Mesenchymal stem cell (in vitro differentiated cells and primary cell): ENCODE measurements around the gene SLC6A4.

ENCODE experiments used
- DNase-seq: peaks from one replicate; pipeline ENCODE4 v3.0.0-alpha.2; 2013
- H2AFZ ChIP-seq: one replicate; pipeline ENCODE4 v1.6.1; 2013; ENCODE audit warnings: low read depth, mild to moderate bottlenecking, control low read depth, inconsistent platforms, low read length, moderate library complexity
- H2AK5ac ChIP-seq: 2 replicates; pipeline ENCODE4 v1.6.1; 2013; ENCODE audit warnings: low read length, moderate library complexity, mild to moderate bottlenecking, inconsistent platforms; ENCODE audit not compliant: severe bottlenecking
- H2BK120ac ChIP-seq: one replicate; pipeline ENCODE4 v1.6.1; 2013; ENCODE audit warnings: low read depth, mild to moderate bottlenecking, inconsistent platforms, low read length, moderate library complexity
- H2BK12ac ChIP-seq, 2 experiments: one replicate each; pipeline ENCODE4 v1.6.1; 2013; ENCODE audit warnings: inconsistent platforms in 2 of 2, low read length in 2 of 2, mild to moderate bottlenecking in 2 of 2, moderate library complexity in 2 of 2, control low read depth in 1 of 2
- H2BK15ac ChIP-seq: one replicate; pipeline ENCODE4 v1.6.1; 2013; ENCODE audit warnings: mild to moderate bottlenecking, low read depth, inconsistent platforms; ENCODE audit not compliant: poor library complexity, severe bottlenecking
- H2BK5ac ChIP-seq: 2 replicates; pipeline ENCODE4 v1.6.1; 2013; ENCODE audit warnings: low read depth, mild to moderate bottlenecking, low read length, control low read depth, inconsistent platforms; ENCODE audit not compliant: poor library complexity, severe bottlenecking
- H3K14ac ChIP-seq, 2 experiments: one replicate each; pipeline ENCODE4 v1.6.1; 2013; ENCODE audit warnings: inconsistent platforms in 2 of 2, low read length in 2 of 2, control low read depth in 1 of 2, mild to moderate bottlenecking in 1 of 2, moderate library complexity in 1 of 2
- H3K18ac ChIP-seq, 2 experiments: one replicate each; pipeline ENCODE4 v1.6.1; 2013; ENCODE audit warnings: inconsistent platforms in 2 of 2, low read length in 2 of 2, control low read depth in 1 of 2, low read depth in 1 of 2, mild to moderate bottlenecking in 1 of 2
- H3K23ac ChIP-seq, 2 experiments: one replicate each; pipeline ENCODE4 v1.6.1; 2013; ENCODE audit warnings: inconsistent platforms in 2 of 2, low read length in 2 of 2, mild to moderate bottlenecking in 2 of 2, moderate library complexity in 2 of 2, control low read depth in 1 of 2
- H3K27ac ChIP-seq: 2 replicates; pipeline ENCODE4 v1.5.1; 2013; ENCODE audit warnings: mild to moderate bottlenecking, moderate library complexity, low read length, control low read depth, inconsistent platforms; ENCODE audit not compliant: poor library complexity, severe bottlenecking
- H3K27me3 ChIP-seq, 2 experiments: 2 replicates each; pipeline versions ENCODE4 v1.6.1 to v1.7.0; 2013; ENCODE audit warnings: low read length in 2 of 2, mild to moderate bottlenecking in 2 of 2, moderate library complexity in 2 of 2, control low read depth in 1 of 2, inconsistent platforms in 1 of 2; ENCODE audit not compliant: control insufficient read depth in 1 of 2, insufficient read depth in 1 of 2
- H3K36me3 ChIP-seq, 2 experiments: 2 replicates each; pipeline versions ENCODE4 v1.6.1 to v1.7.0; 2013; ENCODE audit warnings: low read length in 2 of 2, control low read depth in 1 of 2, inconsistent platforms in 1 of 2, low read depth in 1 of 2, mild to moderate bottlenecking in 1 of 2; ENCODE audit not compliant: insufficient read depth in 2 of 2, control insufficient read depth in 1 of 2
- H3K4ac ChIP-seq, 2 experiments: one replicate each; pipeline ENCODE4 v1.6.1; 2013; ENCODE audit warnings: inconsistent platforms in 2 of 2, low read length in 2 of 2, mild to moderate bottlenecking in 2 of 2, moderate library complexity in 2 of 2, control low read depth in 1 of 2, low read depth in 1 of 2
- H3K4me1 ChIP-seq: 2 replicates; pipeline ENCODE4 v1.6.1; 2013; ENCODE audit warnings: low read depth, low read length, control low read depth; ENCODE audit not compliant: control insufficient read depth, insufficient read depth
- H3K4me2 ChIP-seq: 2 replicates; pipeline ENCODE4 v1.6.1; 2013; ENCODE audit warnings: low read length, mild to moderate bottlenecking, inconsistent platforms; ENCODE audit not compliant: poor library complexity, severe bottlenecking
- H3K4me3 ChIP-seq, 2 experiments: 2 replicates each; pipeline versions ENCODE4 v1.5.1 to v1.7.0; 2013; ENCODE audit warnings: low read length in 2 of 2, mild to moderate bottlenecking in 2 of 2, control low read depth in 1 of 2, low read depth in 1 of 2; ENCODE audit not compliant: insufficient read depth in 1 of 2
- H3K79me1 ChIP-seq: replicated peaks from 2 replicates; pipeline ENCODE4 v1.6.1; 2013; ENCODE audit warnings: mild to moderate bottlenecking, control low read depth, low read length, inconsistent platforms; ENCODE audit not compliant: poor library complexity, severe bottlenecking
- H3K9ac ChIP-seq: 2 replicates; pipeline ENCODE4 v1.7.0; 2013; ENCODE audit warnings: mild to moderate bottlenecking, low read length, moderate library complexity
- H3K9me3 ChIP-seq: 2 replicates; pipeline ENCODE4 v1.7.0; 2013; ENCODE audit warnings: mild to moderate bottlenecking, low read length; ENCODE audit not compliant: control insufficient read depth
- H4K8ac ChIP-seq: one replicate; pipeline ENCODE4 v1.6.1; 2013; ENCODE audit warnings: inconsistent platforms, mild to moderate bottlenecking, low read length, moderate library complexity
- H4K91ac ChIP-seq: one replicate; pipeline ENCODE4 v1.6.1; 2013; ENCODE audit warnings: mild to moderate bottlenecking, low read length, inconsistent platforms
- WGBS: methylation state at CpG from one replicate; pipeline ENCODE4 v1.1.7; 2013; ENCODE audit warnings: mixed read lengths; 5-methylcytosine and 5-hydroxymethylcytosine counted together

Gene SLC6A4

GRCh38 chr17:30155389-30155788 lies 80.1 kb downstream of the SLC6A4 start:
- Histone ChIP-seq H3K4ac (no peak overlapping the region), H4K8ac (no peak overlapping the region), H3K18ac (no peak overlapping the region), H2BK120ac (no peak overlapping the region), H3K27ac (no peak overlapping the region), H3K23ac (no peak overlapping the region), H2BK15ac (no peak overlapping the region), H3K4me1 (no peaks in the 10 kb centered on the region), H3K9me3 (peaks cover 3% of the 10 kb centered on the region), H3K4me2 (no peak overlapping the region), H2AK5ac (no peak overlapping the region), H2AFZ (no peak overlapping the region), H3K79me1 (peaks cover 4% of the 10 kb centered on the region), H2BK5ac (no peak overlapping the region), H4K91ac (no peak overlapping the region), H2BK12ac (no peak overlapping the region), H3K36me3 (peaks cover 6 to 57% of the 10 kb centered on the region in 2 experiments), H3K14ac (no peak overlapping the region), H3K9ac (no peak overlapping the region), H3K27me3 (no peaks in the 10 kb centered on the region), H3K4me3 (no peak overlapping the region)
- DNase-seq, result no peak
- 92% methylated on average over 2 of the region's 2 CpGs for WGBS

- Histone ChIP-seq H3K4me3 (no peak overlapping the region), H3K4me1 (no peaks in the 10 kb centered on the region), H2AK5ac (no peak overlapping the region), H3K18ac (no peak overlapping the region), H3K14ac (no peak overlapping the region), H3K79me1 (peaks cover 4% of the 10 kb centered on the region), H2BK5ac (no peak overlapping the region), H3K27me3 (no peaks in the 10 kb centered on the region), H2BK15ac (no peak overlapping the region), H3K9ac (no peak overlapping the region), H3K23ac (no peak overlapping the region), H3K4me2 (no peak overlapping the region), H2BK120ac (no peak overlapping the region), H3K4ac (no peak overlapping the region), H2BK12ac (no peak overlapping the region), H3K36me3 (peaks cover 3 to 43% of the 10 kb centered on the region in 2 experiments), H4K8ac (no peak overlapping the region), H4K91ac (no peak overlapping the region), H3K9me3 (peaks cover 3% of the 10 kb centered on the region), H2AFZ (no peak overlapping the region), H3K27ac (no peak overlapping the region)
- no peak for DNase-seq
Measured at GRCh38 chr17:30153463-30153862, 82.0 kb downstream of the SLC6A4 start.

GRCh38 chr17:30151471-30151870 lies 84.0 kb downstream of the SLC6A4 start:
- Histone ChIP-seq H3K14ac (no peak overlapping the region), H3K9ac (no peak overlapping the region), H2BK5ac (no peak overlapping the region), H2AFZ (no peak overlapping the region), H2AK5ac (no peak overlapping the region), H2BK15ac (no peak overlapping the region), H3K79me1 (peaks cover 6% of the 10 kb centered on the region), H4K8ac (no peak overlapping the region), H3K4me2 (no peak overlapping the region), H3K4ac (no peak overlapping the region), H3K27ac (no peak overlapping the region), H3K23ac (no peak overlapping the region), H4K91ac (no peak overlapping the region), H3K4me1 (peaks cover 2% of the 10 kb centered on the region), H3K9me3 (no peaks in the 10 kb centered on the region), H2BK120ac (no peak overlapping the region), H3K36me3 (peaks cover 3 to 24% of the 10 kb centered on the region in 2 experiments), H3K4me3 (no peak overlapping the region), H3K27me3 (no peaks in the 10 kb centered on the region), H2BK12ac (no peak overlapping the region), H3K18ac (no peak overlapping the region)
- 100% methylated on average over 3 of the region's 4 CpGs for WGBS
- no peak for DNase-seq

- Histone ChIP-seq H3K9ac (no peak overlapping the region), H4K91ac (no peak overlapping the region), H3K36me3 (peaks cover 3 to 17% of the 10 kb centered on the region in 2 experiments), H3K27me3 (no peaks in the 10 kb centered on the region), H3K4me1 (peaks cover 2% of the 10 kb centered on the region), H3K27ac (no peak overlapping the region), H3K79me1 (peaks cover 4% of the 10 kb centered on the region), H3K4ac (no peak overlapping the region), H4K8ac (no peak overlapping the region), H3K4me2 (no peak overlapping the region), H3K18ac (no peak overlapping the region), H2AK5ac (no peak overlapping the region), H2BK15ac (no peak overlapping the region), H2BK120ac (no peak overlapping the region), H2BK12ac (no peak overlapping the region), H3K14ac (no peak overlapping the region), H2BK5ac (no peak overlapping the region), H2AFZ (no peak overlapping the region), H3K23ac (no peak overlapping the region), H3K4me3 (no peak overlapping the region), H3K9me3 (no peaks in the 10 kb centered on the region)
- DNase-seq, result no peak
- WGBS, result 97% methylated on average over 1 of the region's 1 CpG
Measured at GRCh38 chr17:30148376-30148775, 87.1 kb downstream of the SLC6A4 start.
